IMR-90 (cell line): Measurements from ENCODE around the gene PRPF6. TPM values are rescaled to one million over a fixed set of nuclear protein-coding genes. Genes with fewer than 3 reads are reported as not detected.
"Not testable (repeated sequence)": the region's sequence is repeated elsewhere in the genome, so short reads cannot be mapped to it uniquely, and the experiment has no call there.

ENCODE experiments used
- ATAC-seq: fragments of 200-7000 bp; cut with Tn5 transposase; 2 replicates; pipeline ENCODE4 v1.9.1; 2020; ENCODE audit warnings: low read depth, mild to moderate bottlenecking, moderate library complexity
- BruUV-seq: library from RNA; stranded (reverse); fragments of 400-500 nt; replicated peaks from 2 replicates; lab custom pipeline; 2021; lab: Mats Ljungman, UMichigan
- CTCF ChIA-PET: fragments of 300-600 bp; formaldehyde crosslinking; extraction: SDS; loops from one replicate; lab custom pipeline; 2021; ENCODE audit warnings: antibody characterized with exemption; lab: Yijun Ruan, JAX
- POLR2A ChIA-PET: fragments of 300-600 bp; sonication (Branson Sonifier 250); formaldehyde crosslinking; loops from one replicate; lab custom pipeline; 2022; ENCODE audit warnings: antibody characterized with exemption; ENCODE audit not compliant: unreplicated experiment; lab: Charles Lee
- DNase-seq: peaks from one replicate; pipeline ENCODE4 v3.0.0; 2013
- H2AFZ ChIP-seq: replicated peaks from 2 replicates; pipeline ENCODE3; 2013; ENCODE audit warnings: low read length, mild to moderate bottlenecking; ENCODE audit not compliant: poor library complexity
- H2AK5ac ChIP-seq: 2 replicates; pipeline ENCODE4 v1.6.1; 2013; ENCODE audit warnings: low read depth, low read length, inconsistent platforms
- H2AK9ac ChIP-seq: replicated peaks from 2 replicates; pipeline ENCODE3; 2013; ENCODE audit warnings: mild to moderate bottlenecking, low read depth, low read length, moderate library complexity; ENCODE audit not compliant: poor library complexity
- H2BK120ac ChIP-seq: 2 replicates; pipeline ENCODE4 v1.6.1; 2013; ENCODE audit warnings: low read depth, low read length, inconsistent platforms
- H2BK15ac ChIP-seq: 3 replicates; pipeline ENCODE4 v1.6.1; 2013; ENCODE audit warnings: low read depth, low read length, inconsistent platforms
- H2BK20ac ChIP-seq: 2 replicates; pipeline ENCODE4 v1.6.1; 2013; ENCODE audit warnings: low read depth, mild to moderate bottlenecking, inconsistent platforms, low read length, moderate library complexity
- H2BK5ac ChIP-seq: 2 replicates; pipeline ENCODE4 v1.6.1; 2013; ENCODE audit warnings: mild to moderate bottlenecking, low read depth, low read length, inconsistent platforms; ENCODE audit not compliant: poor library complexity, severe bottlenecking
- H3K14ac ChIP-seq: replicated peaks from 2 replicates; pipeline ENCODE4 v1.6.1; 2013; ENCODE audit warnings: low read depth, low read length, inconsistent platforms
- H3K18ac ChIP-seq: 2 replicates; pipeline ENCODE4 v1.6.1; 2013; ENCODE audit warnings: low read depth, low read length, control low read depth
- H3K23ac ChIP-seq: 2 replicates; pipeline ENCODE4 v1.6.1; 2013; ENCODE audit warnings: low read depth, low read length, inconsistent platforms
- H3K27ac ChIP-seq: 2 replicates; pipeline ENCODE4 v1.5.1; 2013; ENCODE audit warnings: mild to moderate bottlenecking, control low read depth, low read length; ENCODE audit not compliant: insufficient read depth
- H3K27me3 ChIP-seq: 2 replicates; pipeline ENCODE4 v1.6.1; 2013; ENCODE audit warnings: low read length; ENCODE audit not compliant: control insufficient read depth, insufficient read depth
- H3K36me3 ChIP-seq: 2 replicates; pipeline ENCODE4 v1.6.1; 2013; ENCODE audit warnings: low read length, mixed read lengths; ENCODE audit not compliant: control insufficient read depth, insufficient read depth
- H3K4ac ChIP-seq: 2 replicates; pipeline ENCODE4 v1.6.1; 2013; ENCODE audit warnings: low read depth, low read length, inconsistent platforms
- H3K4me1 ChIP-seq: 2 replicates; pipeline ENCODE4 v1.6.1; 2013; ENCODE audit warnings: low read length, mixed read lengths; ENCODE audit not compliant: control insufficient read depth, insufficient read depth
- H3K4me2 ChIP-seq: 2 replicates; pipeline ENCODE4 v1.6.1; 2013; ENCODE audit warnings: low read depth, mild to moderate bottlenecking, control low read depth, low read length, moderate library complexity
- H3K4me3 ChIP-seq: 2 replicates; pipeline ENCODE4 v1.5.1; 2013; ENCODE audit warnings: low read depth, mild to moderate bottlenecking, control low read depth, low read length, moderate library complexity; ENCODE audit not compliant: insufficient read depth
- H3K56ac ChIP-seq: 2 replicates; pipeline ENCODE4 v1.6.1; 2013; ENCODE audit warnings: low read length, inconsistent platforms; ENCODE audit not compliant: insufficient read depth; ENCODE audit errors: extremely low read depth
- H3K79me1 ChIP-seq, 2 experiments: 2 replicates each; pipeline ENCODE4 v1.6.1; 2013; ENCODE audit warnings: low read length in 2 of 2, inconsistent platforms in 1 of 2, low read depth in 1 of 2
- H3K9ac ChIP-seq: 2 replicates; pipeline ENCODE4 v1.6.1; 2013; ENCODE audit warnings: low read depth, low read length, control low read depth
- H3K9me1 ChIP-seq: 2 replicates; pipeline ENCODE4 v1.6.1; 2013; ENCODE audit warnings: low read length, inconsistent platforms; ENCODE audit not compliant: insufficient read depth
- H3K9me3 ChIP-seq: 2 replicates; pipeline ENCODE4 v1.6.1; 2013; ENCODE audit warnings: low read length; ENCODE audit not compliant: control insufficient read depth, insufficient read depth
- H4K20me1 ChIP-seq: 2 replicates; pipeline ENCODE4 v1.6.1; 2013; ENCODE audit warnings: low read length, inconsistent platforms; ENCODE audit not compliant: insufficient read depth
- H4K5ac ChIP-seq: 2 replicates; pipeline ENCODE4 v1.6.1; 2013; ENCODE audit warnings: mild to moderate bottlenecking, low read depth, low read length, control low read depth
- H4K8ac ChIP-seq, 2 experiments: 2 replicates each; pipeline ENCODE4 v1.6.1; 2013; ENCODE audit warnings: low read depth in 2 of 2, low read length in 2 of 2, control low read depth in 1 of 2, inconsistent platforms in 1 of 2
- H4K91ac ChIP-seq: 2 replicates; pipeline ENCODE4 v1.6.1; 2013; ENCODE audit warnings: low read depth, low read length, inconsistent platforms; ENCODE audit not compliant: insufficient read depth
- WGBS, 2 experiments: methylation state at CpG; one replicate each; pipeline versions ENCODE4 v1.1.5 to v1.1.7; 2013; ENCODE audit warnings: missing lambda C conversion rate in 2 of 2; ENCODE audit not compliant: insufficient read length in 1 of 2; ENCODE audit errors: extremely low coverage in 2 of 2; 5-methylcytosine and 5-hydroxymethylcytosine counted together
- dilution Hi-C: fragments of 300-500 bp; cut with HindIII; formaldehyde crosslinking; loops from one replicate; pipeline ENCODE4 v1.14.3; 2018; ENCODE audit warnings: low sequenced_read_pairs; ENCODE audit not compliant: unreplicated experiment
- in situ Hi-C: fragments of 300-500 bp; cut with MboI; formaldehyde crosslinking; loops from 3 replicates; pipeline ENCODE4 v1.14.3; 2019; ENCODE audit warnings: low sequenced_read_pairs, inconsistent platforms, mixed read lengths
- intact Hi-C: fragments of 100-400 bp; cut with micrococcal nuclease; formaldehyde crosslinking; loops from 2 replicates; pipeline ENCODE4 v1.10.0; 2022
- polyA plus RNA-seq, 3 experiments: library from polyadenylated mRNA; depleted of rRNA; stranded (reverse); fragments of >200 nt; gene quantifications; 2 replicates each; pipeline ENCODE4 v1.2.3, GENCODE V29; 2012; ENCODE audit warnings: low replicate concordance in 1 of 3
- total RNA-seq: library from RNA; depleted of rRNA; stranded (reverse); fragments of >200 nt; gene quantifications from 2 replicates; pipeline ENCODE4 v1.2.3, GENCODE V29; 2012

Gene PRPF6
- total and polyA plus RNA-seq, 2 of the 4 experiments (the other 2 are of a cell fraction) = 43.5 to 71.3 TPM

GRCh38 chr20:63976511-63976910, 4.4 kb upstream of the PRPF6 start:
- H3K4me2 ChIP-seq, H3K4ac ChIP-seq, H3K4me3 ChIP-seq, CTCF ChIA-PET, H2BK15ac ChIP-seq, POLR2A ChIA-PET, dilution Hi-C loops, ATAC-seq, H3K56ac ChIP-seq, H2BK5ac ChIP-seq, H2BK120ac ChIP-seq, H2AFZ ChIP-seq, intact Hi-C loops, H4K8ac ChIP-seq, H3K23ac ChIP-seq, DNase-seq, H3K36me3 ChIP-seq, H2AK9ac ChIP-seq, H4K5ac ChIP-seq, BruUV-seq, H2BK20ac ChIP-seq, H3K9ac ChIP-seq, H3K14ac ChIP-seq, H4K20me1 ChIP-seq, H3K9me3 ChIP-seq, H3K27me3 ChIP-seq, H3K18ac ChIP-seq, H3K27ac ChIP-seq: not testable (repeated sequence)
- Histone ChIP-seq H3K4me1 (peaks cover 36% of the 10 kb centered on the region), H3K79me1 (peaks cover 3 to 12% of the 10 kb centered on the region in 2 experiments), H3K9me1 (peaks cover 22% of the 10 kb centered on the region), H2AK5ac (peak overlapping the region; percentile 48; the same call in 1 of the 2 replicates), H4K91ac (peak overlapping the region; percentile 49; the same call in 1 of the 2 replicates)
- WGBS, 2 experiments = 90% methylated on average over 3 of the region's 7 CpGs; no CpG with 5 or more reads in 1 of the 2 experiments
- in situ Hi-C loops = loop anchor here (10.0 kb wide), 1 partner anchor 442 kb away; the partner anchor contains the start of gene PTK6
